Vagina (tissue), 2 donors: ENCODE data around the gene DCC. TPM values are rescaled to one million over a fixed set of nuclear protein-coding genes. Genes with fewer than 3 reads are reported as not detected.

Experiments used
- DNase-seq, 2 donors: peaks; one replicate each; pipeline ENCODE4 v3.0.0-alpha.2; 2017; ENCODE audit errors: extremely low spot score in 2 of 2
- H3K27ac ChIP-seq: fragments of 200-600 bp; sonication (generic); one replicate; pipeline ENCODE4 v1.5.1; 2019
- H3K27me3 ChIP-seq: fragments of 200-600 bp; sonication (generic); one replicate; pipeline ENCODE4 v1.5.1; 2019
- H3K36me3 ChIP-seq, 2 donors: fragments of 200-600 bp; sonication (generic); one replicate each; pipeline ENCODE4 v1.5.1; 2017 to 2019
- H3K4me1 ChIP-seq: fragments of 200-600 bp; sonication (generic); one replicate; pipeline ENCODE4 v1.5.1; 2019
- H3K4me3 ChIP-seq, 2 donors: fragments of 200-600 bp; sonication (generic); 1 replicate in 1 of 2; 2 replicates in 1 of 2; pipeline ENCODE4 v1.5.1; 2016 to 2019
- H3K9me3 ChIP-seq: fragments of 200-600 bp; sonication (generic); one replicate; pipeline ENCODE4 v1.5.1; 2019
- POLR2A ChIP-seq, 2 donors: fragments of 450-650 bp; IDR thresholded peaks; one replicate each; pipeline ENCODE4 v1.6.1; 2017; ENCODE audit warnings: antibody characterized with exemption in 2 of 2, mild to moderate bottlenecking in 2 of 2, moderate library complexity in 2 of 2
- POLR2AphosphoS5 ChIP-seq, 2 donors: sonication (generic); formaldehyde crosslinking; IDR thresholded peaks; one replicate each; pipeline ENCODE4 v1.9.0; 2017; ENCODE audit warnings: antibody characterized with exemption in 2 of 2, mild to moderate bottlenecking in 2 of 2, low read depth in 1 of 2; ENCODE audit not compliant: insufficient read depth in 1 of 2
- intact Hi-C: fragments of 100-400 bp; cut with DNase I; formaldehyde crosslinking; loops from one replicate; pipeline ENCODE4 v1.15.1; 2023
- total RNA-seq: library from RNA; depleted of rRNA; stranded (reverse); fragments of >200 nt; gene quantifications from one replicate; pipeline ENCODE4 v1.2.3, GENCODE V29; 2016
- TF ChIP-seq, protein P1 (sequence below), 3 experiments: fragments of 450-650 bp in 2 of 3; fragments of 200-600 bp in 1 of 3; sonication (generic) in 1 of 3; IDR thresholded peaks; one replicate each; pipeline ENCODE4 v1.5.1; 2017 to 2019; ENCODE audit warnings: antibody characterized with exemption in 3 of 3, mild to moderate bottlenecking in 2 of 3, moderate library complexity in 2 of 3

The DCC gene
- total RNA-seq, 1 donor from 2014 or later: not detected

DNA sequence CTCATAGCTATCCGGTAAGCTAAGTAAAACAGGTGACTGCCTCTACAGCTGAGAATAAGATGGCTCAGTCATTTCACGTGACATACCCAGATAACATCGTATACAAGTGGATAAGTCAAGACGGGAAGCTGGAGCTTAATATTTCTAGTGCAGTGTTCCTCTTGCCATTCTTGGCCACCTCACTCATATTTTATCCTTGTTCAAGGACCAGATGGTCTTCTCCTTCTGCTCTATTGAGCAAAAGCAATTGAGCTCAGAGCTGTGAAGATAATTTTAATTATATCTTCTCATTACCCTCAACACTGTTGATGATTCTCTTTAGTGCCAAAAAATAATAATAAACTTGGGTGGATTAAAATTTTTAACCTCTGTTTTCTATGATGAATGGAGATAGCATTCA, 201.1 kb downstream of the DCC start:
- intact Hi-C loops: no loop called here
- DNase-seq: no peak

DNA sequence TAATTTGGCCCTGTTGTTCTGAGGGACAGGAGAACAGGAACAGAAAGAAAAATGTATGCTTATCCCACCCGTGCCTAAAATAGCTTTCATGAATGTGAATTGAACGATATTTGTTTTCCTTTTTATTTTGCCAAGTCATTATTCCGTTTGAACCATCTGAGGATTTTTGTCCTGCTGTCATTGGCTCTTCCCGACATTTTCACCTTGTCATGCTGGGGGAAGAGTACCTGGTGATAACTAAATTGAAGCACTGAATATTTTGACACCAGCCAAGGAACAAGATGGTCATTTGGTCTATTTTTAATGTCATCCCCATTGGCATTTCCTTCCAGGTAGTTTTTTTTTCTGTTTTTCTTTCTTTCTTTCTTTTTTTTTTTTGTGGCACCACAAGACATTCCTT, 204.1 kb downstream of the DCC start:
- Histone ChIP-seq H3K4me3 (no peak overlapping the region), H3K9me3 (no peaks in the 10 kb centered on the region), H3K27me3 (no peaks in the 10 kb centered on the region), H3K27ac (no peak overlapping the region), H3K4me1 (no peaks in the 10 kb centered on the region), H3K36me3 (no peaks in the 10 kb centered on the region)
- TF ChIP-seq, protein P1, sequence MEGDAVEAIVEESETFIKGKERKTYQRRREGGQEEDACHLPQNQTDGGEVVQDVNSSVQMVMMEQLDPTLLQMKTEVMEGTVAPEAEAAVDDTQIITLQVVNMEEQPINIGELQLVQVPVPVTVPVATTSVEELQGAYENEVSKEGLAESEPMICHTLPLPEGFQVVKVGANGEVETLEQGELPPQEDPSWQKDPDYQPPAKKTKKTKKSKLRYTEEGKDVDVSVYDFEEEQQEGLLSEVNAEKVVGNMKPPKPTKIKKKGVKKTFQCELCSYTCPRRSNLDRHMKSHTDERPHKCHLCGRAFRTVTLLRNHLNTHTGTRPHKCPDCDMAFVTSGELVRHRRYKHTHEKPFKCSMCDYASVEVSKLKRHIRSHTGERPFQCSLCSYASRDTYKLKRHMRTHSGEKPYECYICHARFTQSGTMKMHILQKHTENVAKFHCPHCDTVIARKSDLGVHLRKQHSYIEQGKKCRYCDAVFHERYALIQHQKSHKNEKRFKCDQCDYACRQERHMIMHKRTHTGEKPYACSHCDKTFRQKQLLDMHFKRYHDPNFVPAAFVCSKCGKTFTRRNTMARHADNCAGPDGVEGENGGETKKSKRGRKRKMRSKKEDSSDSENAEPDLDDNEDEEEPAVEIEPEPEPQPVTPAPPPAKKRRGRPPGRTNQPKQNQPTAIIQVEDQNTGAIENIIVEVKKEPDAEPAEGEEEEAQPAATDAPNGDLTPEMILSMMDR (IDR thresholded peaks at IDR 0.05): no peak
- TF ChIP-seq POLR2A (IDR thresholded peaks at IDR 0.05) (no peak), POLR2AphosphoS5 (IDR thresholded peaks at IDR 0.05; ENCODE audit: insufficient read depth in 1 of 2, low read depth in 1 of 2) (no peak)
- intact Hi-C loops: no loop called here
- DNase-seq: no peak

More for the DNA sequence above, 201.1 kb downstream of the DCC start:
- TF ChIP-seq POLR2AphosphoS5 (IDR thresholded peaks at IDR 0.05; ENCODE audit: insufficient read depth in 1 of 2, low read depth in 1 of 2): no peak
- no peak for TF ChIP-seq POLR2A (IDR thresholded peaks at IDR 0.05)
- TF ChIP-seq, protein P1 (IDR thresholded peaks at IDR 0.05): no peak
- H3K4me3 ChIP-seq: no peak overlapping the region
- H3K4me1 ChIP-seq: no peaks in the 10 kb centered on the region
- no peaks in the 10 kb centered on the region for H3K27me3 ChIP-seq
- no peaks in the 10 kb centered on the region for H3K9me3 ChIP-seq
- no peaks in the 10 kb centered on the region for H3K36me3 ChIP-seq
- no peak overlapping the region for H3K27ac ChIP-seq

GRCh38 chr18:52546686-52547346, 206.8 kb downstream of the DCC start:
- Histone ChIP-seq H3K4me3 (no peak overlapping the region), H3K4me1 (no peaks in the 10 kb centered on the region), H3K9me3 (no peaks in the 10 kb centered on the region), H3K27ac (no peak overlapping the region), H3K27me3 (no peaks in the 10 kb centered on the region), H3K36me3 (no peaks in the 10 kb centered on the region)
- no peak for DNase-seq
- TF ChIP-seq, protein P1 (IDR thresholded peaks at IDR 0.05): no peak
- no peak for TF ChIP-seq POLR2AphosphoS5 (IDR thresholded peaks at IDR 0.05; ENCODE audit: insufficient read depth in 1 of 2, low read depth in 1 of 2)
- no peak for TF ChIP-seq POLR2A (IDR thresholded peaks at IDR 0.05)
- intact Hi-C loops: no loop called here

GRCh38 chr18:52553441-52553840, 213.4 kb downstream of the DCC start:
- Histone ChIP-seq H3K9me3 (no peaks in the 10 kb centered on the region), H3K27ac (no peak overlapping the region), H3K27me3 (no peaks in the 10 kb centered on the region), H3K4me3 (no peak overlapping the region), H3K4me1 (no peaks in the 10 kb centered on the region), H3K36me3 (no peaks in the 10 kb centered on the region)
- TF ChIP-seq, protein P1 (IDR thresholded peaks at IDR 0.05): no peak
- TF ChIP-seq POLR2A (IDR thresholded peaks at IDR 0.05): no peak
- no peak for DNase-seq
- intact Hi-C loops: no loop called here

- no peaks in the 10 kb centered on the region for H3K27me3 ChIP-seq
- no peaks in the 10 kb centered on the region for H3K4me1 ChIP-seq
- no peaks in the 10 kb centered on the region for H3K9me3 ChIP-seq
- intact Hi-C loops: no loop called here
- H3K36me3 ChIP-seq: no peaks in the 10 kb centered on the region
- no peak overlapping the region for H3K27ac ChIP-seq
- H3K4me3 ChIP-seq: no peak overlapping the region
- no peak for TF ChIP-seq POLR2AphosphoS5 (IDR thresholded peaks at IDR 0.05; ENCODE audit: insufficient read depth in 1 of 2, low read depth in 1 of 2)
- TF ChIP-seq, protein P1 (IDR thresholded peaks at IDR 0.05): no peak
- TF ChIP-seq POLR2A (IDR thresholded peaks at IDR 0.05): no peak
- no peak for DNase-seq
Observed at GRCh38 chr18:52554180-52554579, 214.2 kb downstream of the DCC start.
